ENCODE measurements around the gene PRPF6. TPM values are rescaled to one million over a fixed set of nuclear protein-coding genes. Genes with fewer than 3 reads are reported as not detected.

PRPF6 gene
- total RNA-seq, 2 experiments from 2014 or later, result 45.1 to 73.7 TPM

DNA sequence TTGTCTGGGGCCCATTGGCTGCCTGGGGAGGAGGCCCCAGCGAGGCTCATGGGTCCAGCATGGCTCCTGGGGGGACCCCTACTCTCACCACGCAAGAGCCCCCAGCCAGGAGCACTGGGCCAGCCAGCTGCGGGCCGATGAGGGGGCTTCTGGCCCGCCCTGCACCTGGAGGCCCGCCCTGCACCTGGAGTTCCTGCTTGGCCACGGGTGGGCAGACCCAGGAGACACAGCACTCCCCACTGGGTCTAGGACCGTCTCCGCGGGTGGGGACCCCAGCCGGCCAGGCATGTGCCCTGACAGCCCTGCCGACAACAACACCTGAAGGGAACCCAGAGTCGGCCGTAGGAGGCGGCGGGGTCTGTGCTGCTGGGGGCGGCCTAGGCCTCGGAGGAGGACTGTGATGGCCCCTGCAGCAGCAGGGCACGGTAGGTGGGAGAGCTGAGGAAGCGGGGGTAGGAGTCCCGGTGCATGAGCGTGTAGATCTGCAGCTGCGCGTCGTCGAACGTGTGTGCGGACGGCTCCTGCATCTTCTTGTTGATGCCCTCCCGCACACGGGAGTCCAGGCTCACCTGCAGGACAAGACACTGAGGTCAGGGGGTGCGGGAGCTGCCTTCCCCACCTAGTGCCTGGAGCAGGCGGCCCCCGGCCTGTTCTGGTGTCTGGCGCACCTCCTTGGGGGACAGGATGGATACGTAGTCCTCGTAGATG, 92.7 kb downstream of the PRPF6 start:
- intact Hi-C loops (cut with micrococcal nuclease; ENCODE audit: unreplicated experiment), result no loop called here
- BruUV-seq (replicated peaks), result no TSS peak
- Histone ChIP-seq H3K9me3 (ENCODE audit: low read length) (no peaks in the 10 kb centered on the region), H3K9me2 (ENCODE audit: insufficient read depth, low read length) (no peaks in the 10 kb centered on the region), H3K4me3 (ENCODE audit: low read depth, low read length, poor library complexity, severe bottlenecking) (no peak overlapping the region), H3K36me3 (ENCODE audit: insufficient read depth, low read length) (peaks cover 43% of the 10 kb centered on the region; the same call in 1 of the 2 replicates), H4K20me1 (ENCODE audit: insufficient read depth, low read length) (no peaks in the 10 kb centered on the region), H2AFZ (ENCODE audit: low read length) (no peak overlapping the region), H3K4me1 (ENCODE audit: insufficient read depth, low read length, poor library complexity, severe bottlenecking) (peaks cover 33% of the 10 kb centered on the region), H3K79me2 (ENCODE audit: insufficient read depth, low read depth, low read length) (peaks cover 8% of the 10 kb centered on the region; the same call in 1 of the 2 replicates), H3K4me2 (ENCODE audit: low read length) (no peak overlapping the region), H3K27ac (ENCODE audit: low read depth, low read length, poor library complexity, severe bottlenecking) (no peak overlapping the region)
- no peak for DNase-seq (ENCODE audit: low spot score)
- CTCF ChIA-PET (ENCODE audit: unreplicated experiment), result no interaction called here
- no peak for TF ChIP-seq EZH2phosphoT487 (IDR thresholded peaks at IDR 0.05; ENCODE audit: borderline replicate concordance, low read depth, low read length)
- TF ChIP-seq, protein P1, sequence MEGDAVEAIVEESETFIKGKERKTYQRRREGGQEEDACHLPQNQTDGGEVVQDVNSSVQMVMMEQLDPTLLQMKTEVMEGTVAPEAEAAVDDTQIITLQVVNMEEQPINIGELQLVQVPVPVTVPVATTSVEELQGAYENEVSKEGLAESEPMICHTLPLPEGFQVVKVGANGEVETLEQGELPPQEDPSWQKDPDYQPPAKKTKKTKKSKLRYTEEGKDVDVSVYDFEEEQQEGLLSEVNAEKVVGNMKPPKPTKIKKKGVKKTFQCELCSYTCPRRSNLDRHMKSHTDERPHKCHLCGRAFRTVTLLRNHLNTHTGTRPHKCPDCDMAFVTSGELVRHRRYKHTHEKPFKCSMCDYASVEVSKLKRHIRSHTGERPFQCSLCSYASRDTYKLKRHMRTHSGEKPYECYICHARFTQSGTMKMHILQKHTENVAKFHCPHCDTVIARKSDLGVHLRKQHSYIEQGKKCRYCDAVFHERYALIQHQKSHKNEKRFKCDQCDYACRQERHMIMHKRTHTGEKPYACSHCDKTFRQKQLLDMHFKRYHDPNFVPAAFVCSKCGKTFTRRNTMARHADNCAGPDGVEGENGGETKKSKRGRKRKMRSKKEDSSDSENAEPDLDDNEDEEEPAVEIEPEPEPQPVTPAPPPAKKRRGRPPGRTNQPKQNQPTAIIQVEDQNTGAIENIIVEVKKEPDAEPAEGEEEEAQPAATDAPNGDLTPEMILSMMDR (conservative IDR thresholded peaks at IDR 0.05; ENCODE audit: low read length), result no peak
- POLR2A ChIA-PET, result no interaction called here

DNA sequence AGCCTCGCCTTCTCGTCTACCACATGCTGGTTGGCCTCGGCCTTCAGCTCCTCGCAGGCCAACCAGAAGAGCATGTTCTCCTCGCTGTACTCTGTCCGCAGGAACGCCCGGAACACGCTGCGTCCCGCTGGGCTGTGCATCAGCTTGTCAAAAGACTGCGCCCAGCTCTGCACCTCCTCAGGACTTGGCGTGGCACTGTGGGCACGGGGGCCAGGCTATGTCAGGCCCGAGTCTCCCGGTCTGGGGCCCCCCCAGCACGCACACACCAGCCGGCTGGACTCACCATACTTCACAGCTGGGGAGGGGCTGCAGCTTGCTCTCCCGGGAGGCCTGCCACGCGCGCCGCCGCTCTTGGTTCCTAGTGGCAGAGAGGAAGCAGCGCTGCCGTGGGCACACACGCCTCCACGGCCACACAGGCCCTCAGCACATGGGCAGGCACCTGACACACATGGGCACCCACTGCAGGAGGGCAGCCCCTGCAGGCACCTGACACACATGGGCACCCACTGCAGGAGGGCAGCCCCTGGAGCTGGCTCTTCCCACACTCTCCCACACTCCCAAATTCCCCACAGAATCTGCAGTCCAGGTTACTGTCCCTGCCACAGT, 93.4 kb downstream of the PRPF6 start:
- H3K36me3 ChIP-seq (ENCODE audit: insufficient read depth, low read length), result peaks cover 43% of the 10 kb centered on the region; the same call in 1 of the 2 replicates
- H3K9me3 ChIP-seq (ENCODE audit: low read length), result no peaks in the 10 kb centered on the region
- H3K4me3 ChIP-seq (ENCODE audit: low read depth, low read length, poor library complexity, severe bottlenecking), result no peak overlapping the region
- intact Hi-C loops (cut with micrococcal nuclease; ENCODE audit: unreplicated experiment), result no loop called here
- no peak for TF ChIP-seq EZH2phosphoT487 (IDR thresholded peaks at IDR 0.05; ENCODE audit: borderline replicate concordance, low read depth, low read length)
- TF ChIP-seq, protein P1 (conservative IDR thresholded peaks at IDR 0.05; ENCODE audit: low read length), result no peak
- no peak overlapping the region for H3K4me2 ChIP-seq (ENCODE audit: low read length)
- no peak overlapping the region for H2AFZ ChIP-seq (ENCODE audit: low read length)
- BruUV-seq (replicated peaks), result no TSS peak
- peaks cover 33% of the 10 kb centered on the region for H3K4me1 ChIP-seq (ENCODE audit: insufficient read depth, low read length, poor library complexity, severe bottlenecking)
- POLR2A ChIA-PET, result no interaction called here
- no peak overlapping the region for H3K27ac ChIP-seq (ENCODE audit: low read depth, low read length, poor library complexity, severe bottlenecking)
- peaks cover 13% of the 10 kb centered on the region; the same call in 1 of the 2 replicates for H3K79me2 ChIP-seq (ENCODE audit: insufficient read depth, low read depth, low read length)
- CTCF ChIA-PET (ENCODE audit: unreplicated experiment), result interaction anchor here (0.6 kb wide), 1 partner anchor 91 kb away, joined by 3 read pairs; no protein-coding TSS in a partner anchor
- no peak for DNase-seq (ENCODE audit: low spot score)
- no peaks in the 10 kb centered on the region for H3K9me2 ChIP-seq (ENCODE audit: insufficient read depth, low read length)
- no peaks in the 10 kb centered on the region for H4K20me1 ChIP-seq (ENCODE audit: insufficient read depth, low read length)

DNA sequence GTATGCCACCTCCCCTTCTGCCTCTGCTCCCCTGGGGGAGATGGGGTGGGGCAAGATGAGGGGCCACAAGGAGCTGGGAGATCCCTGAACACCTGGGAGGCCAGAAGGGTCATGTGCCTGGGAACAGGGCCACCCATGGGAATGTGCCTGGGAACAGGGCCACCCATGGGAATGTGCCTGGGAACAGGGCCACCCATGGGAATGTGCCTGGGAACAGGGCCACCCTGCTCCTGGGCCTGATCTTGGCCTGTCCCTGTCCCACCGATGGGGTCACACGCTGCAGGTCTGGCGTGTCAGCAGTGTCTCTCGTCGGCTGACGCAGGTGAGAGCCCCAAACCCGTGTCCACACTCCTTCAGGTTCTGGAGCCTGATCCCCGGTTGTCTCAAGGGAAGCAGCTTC, 94.0 kb downstream of the PRPF6 start:
- ChIA-PET CTCF (ENCODE audit: unreplicated experiment) (no interaction called here), POLR2A (no interaction called here)
- no TSS peak for BruUV-seq (replicated peaks)
- H3K4me3 ChIP-seq (ENCODE audit: low read depth, low read length, poor library complexity, severe bottlenecking), result no peak overlapping the region
- no peak overlapping the region for H3K4me2 ChIP-seq (ENCODE audit: low read length)
- H3K36me3 ChIP-seq (ENCODE audit: insufficient read depth, low read length), result peaks cover 43% of the 10 kb centered on the region; the same call in 1 of the 2 replicates
- no peak for DNase-seq (ENCODE audit: low spot score)
- no peaks in the 10 kb centered on the region for H3K9me3 ChIP-seq (ENCODE audit: low read length)
- H4K20me1 ChIP-seq (ENCODE audit: insufficient read depth, low read length), result no peaks in the 10 kb centered on the region
- no peak overlapping the region for H2AFZ ChIP-seq (ENCODE audit: low read length)
- intact Hi-C loops (cut with micrococcal nuclease; ENCODE audit: unreplicated experiment), result loop anchor here (5.0 kb wide), 2 partner anchors 93 to 448 kb away; partner anchors contain the start of genes GMEB2 and PRPF6
- no peak overlapping the region for H3K27ac ChIP-seq (ENCODE audit: low read depth, low read length, poor library complexity, severe bottlenecking)
- no peak for TF ChIP-seq EZH2phosphoT487 (IDR thresholded peaks at IDR 0.05; ENCODE audit: borderline replicate concordance, low read depth, low read length)
- H3K9me2 ChIP-seq (ENCODE audit: insufficient read depth, low read length), result no peaks in the 10 kb centered on the region
- H3K4me1 ChIP-seq (ENCODE audit: insufficient read depth, low read length, poor library complexity, severe bottlenecking), result peaks cover 33% of the 10 kb centered on the region
- peaks cover 13% of the 10 kb centered on the region; the same call in 1 of the 2 replicates for H3K79me2 ChIP-seq (ENCODE audit: insufficient read depth, low read depth, low read length)
